ENCODE data around the gene MET.

Gene MET

DNA sequence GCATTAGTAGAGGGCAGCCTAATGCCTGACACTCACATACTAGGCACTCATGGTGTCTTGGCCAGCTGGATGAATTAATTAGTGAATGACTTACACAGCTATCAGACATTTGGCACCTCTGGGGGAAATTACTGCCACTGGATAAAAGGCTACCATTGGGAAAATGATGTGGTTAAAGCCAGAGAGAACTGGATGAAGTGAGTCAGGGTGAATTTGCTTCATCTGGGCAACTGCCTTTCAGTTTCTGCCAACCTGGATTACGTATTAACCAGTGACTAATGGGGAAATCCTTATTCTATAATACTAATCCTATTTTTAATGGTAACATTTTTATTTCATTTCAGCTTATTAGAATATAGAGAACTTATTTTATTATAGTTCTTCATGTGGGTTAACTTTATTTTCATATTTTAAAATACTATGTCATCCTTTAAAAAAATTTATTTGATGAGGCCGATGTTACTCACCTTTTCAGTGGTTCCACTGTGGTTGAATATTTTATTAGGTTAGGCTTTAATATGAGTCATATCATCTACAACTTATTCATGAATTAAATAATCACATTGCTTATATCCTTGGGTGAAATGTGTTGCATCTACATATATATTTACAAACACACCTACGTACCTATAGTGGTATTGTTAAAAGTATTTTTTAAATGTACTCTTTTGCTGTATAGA is 104.8 kb downstream of the MET start:
- no peak overlapping the region for H3K4me3 Mint-ChIP-seq
- H3K9me3 Mint-ChIP-seq, result no peaks in the 10 kb centered on the region
- H3K4me1 Mint-ChIP-seq (ENCODE audit: low read depth), result peaks cover 6% of the 10 kb centered on the region
- intact Hi-C loops (cut with micrococcal nuclease), result no loop called here
- H3K27ac Mint-ChIP-seq, result no peak overlapping the region
- no peaks in the 10 kb centered on the region for H3K27me3 Mint-ChIP-seq
- H3K36me3 Mint-ChIP-seq (ENCODE audit: low read depth), result no peaks in the 10 kb centered on the region

DNA sequence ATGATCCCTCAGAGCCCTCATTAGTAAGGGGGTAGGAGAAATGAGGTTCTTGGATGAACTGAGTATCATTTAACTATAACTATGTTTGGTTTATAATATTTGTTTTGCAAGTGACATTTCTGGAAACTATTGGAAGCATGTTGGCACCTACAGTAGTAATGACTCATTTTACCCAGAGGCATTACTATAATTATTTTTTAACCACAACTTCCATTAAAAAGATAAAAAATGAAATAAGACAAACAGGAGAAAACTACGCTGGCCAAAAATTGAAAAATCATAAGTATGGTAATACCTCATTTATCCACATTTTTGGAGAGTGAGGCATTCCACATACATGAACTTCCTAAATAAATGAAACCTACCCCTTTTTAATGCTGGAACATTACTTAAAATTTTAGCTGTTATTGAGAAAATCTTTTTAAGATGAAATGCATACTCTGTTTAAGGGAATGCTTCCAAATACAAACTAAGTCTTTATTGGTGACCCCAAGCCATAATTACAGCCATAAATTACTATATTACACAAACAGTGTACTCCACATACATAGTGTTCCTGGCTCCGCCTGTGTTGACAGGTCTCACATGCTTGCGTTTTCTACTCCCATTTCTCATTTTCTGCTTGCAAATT is 105.8 kb downstream of the MET start:
- H3K4me1 Mint-ChIP-seq (ENCODE audit: low read depth), result peaks cover 6% of the 10 kb centered on the region
- intact Hi-C loops (cut with micrococcal nuclease), result no loop called here
- no peak overlapping the region for H3K4me3 Mint-ChIP-seq
- H3K9me3 Mint-ChIP-seq, result no peaks in the 10 kb centered on the region
- H3K27me3 Mint-ChIP-seq, result no peaks in the 10 kb centered on the region
- no peaks in the 10 kb centered on the region for H3K36me3 Mint-ChIP-seq (ENCODE audit: low read depth)
- H3K27ac Mint-ChIP-seq, result no peak overlapping the region

DNA sequence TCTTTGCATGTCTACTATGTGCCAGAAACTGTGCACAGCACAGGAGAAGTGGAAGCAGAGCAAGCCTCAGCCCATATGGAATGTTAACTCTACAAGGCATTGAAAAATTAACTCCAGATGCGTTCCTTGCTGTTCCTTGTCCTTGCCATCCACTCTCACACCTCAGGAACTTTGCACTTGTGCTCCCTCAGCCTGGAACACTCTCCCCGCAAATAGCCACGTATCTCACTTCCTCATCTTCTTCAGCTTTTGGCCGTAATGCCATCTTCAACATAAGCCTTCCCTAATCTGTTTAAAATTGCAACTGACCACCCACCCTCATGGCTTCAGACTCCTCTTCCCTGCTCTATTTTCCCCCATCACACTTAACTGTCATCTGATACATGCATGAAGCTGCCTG is 107.2 kb downstream of the MET start:
- peaks cover 6% of the 10 kb centered on the region for H3K4me1 Mint-ChIP-seq (ENCODE audit: low read depth)
- intact Hi-C loops (cut with micrococcal nuclease), result no loop called here
- no peaks in the 10 kb centered on the region for H3K27me3 Mint-ChIP-seq
- no peak overlapping the region for H3K27ac Mint-ChIP-seq
- no peaks in the 10 kb centered on the region for H3K36me3 Mint-ChIP-seq (ENCODE audit: low read depth)
- no peaks in the 10 kb centered on the region for H3K9me3 Mint-ChIP-seq
- H3K4me3 Mint-ChIP-seq, result no peak overlapping the region

DNA sequence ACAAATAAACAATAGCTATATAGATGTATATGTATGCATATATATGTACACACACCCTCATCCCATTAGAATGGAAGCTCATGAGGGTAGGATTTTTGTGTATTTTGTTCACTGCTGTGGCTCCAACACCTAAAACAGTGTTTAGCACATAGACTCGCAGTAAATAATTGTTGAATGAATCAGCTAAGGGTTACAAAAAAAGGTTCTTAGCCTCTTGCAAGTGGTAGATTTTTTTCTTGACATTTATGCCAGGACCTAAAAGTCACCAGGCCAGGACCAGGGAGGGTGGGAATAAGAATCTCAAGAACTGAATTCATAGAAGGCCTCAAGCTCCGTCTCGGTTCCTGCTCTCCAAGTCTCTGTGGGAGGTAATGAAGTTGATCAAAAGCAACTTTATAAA is 107.9 kb downstream of the MET start:
- peaks cover 6% of the 10 kb centered on the region for H3K4me1 Mint-ChIP-seq (ENCODE audit: low read depth)
- intact Hi-C loops (cut with micrococcal nuclease), result no loop called here
- no peaks in the 10 kb centered on the region for H3K27me3 Mint-ChIP-seq
- H3K36me3 Mint-ChIP-seq (ENCODE audit: low read depth), result no peaks in the 10 kb centered on the region
- H3K4me3 Mint-ChIP-seq, result no peak overlapping the region
- no peaks in the 10 kb centered on the region for H3K9me3 Mint-ChIP-seq
- no peak overlapping the region for H3K27ac Mint-ChIP-seq

DNA sequence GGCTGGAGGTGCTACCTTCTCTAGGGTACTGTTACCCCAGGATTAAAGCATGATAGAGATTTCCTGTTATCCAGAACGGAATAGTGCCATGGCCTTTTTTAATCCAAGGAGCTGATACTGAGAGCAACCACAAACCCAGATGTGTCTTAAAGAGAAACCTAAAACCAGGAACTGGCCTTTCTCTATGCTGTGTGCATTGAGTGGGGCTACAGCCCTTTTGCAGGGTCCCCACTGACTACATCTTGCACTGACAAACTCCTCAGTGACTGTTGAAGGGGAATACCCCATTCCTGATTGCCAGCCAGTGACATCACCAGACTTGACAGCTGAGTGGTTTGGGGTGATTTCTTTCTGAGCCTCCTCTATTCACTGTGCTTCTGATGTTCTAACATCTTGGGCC is 108.5 kb downstream of the MET start:
- Mint-ChIP-seq H3K4me1 (ENCODE audit: low read depth) (peaks cover 6% of the 10 kb centered on the region), H3K36me3 (ENCODE audit: low read depth) (no peaks in the 10 kb centered on the region), H3K4me3 (no peak overlapping the region), H3K27ac (no peak overlapping the region), H3K9me3 (no peaks in the 10 kb centered on the region), H3K27me3 (no peaks in the 10 kb centered on the region)
- intact Hi-C loops (cut with micrococcal nuclease), result no loop called here

DNA sequence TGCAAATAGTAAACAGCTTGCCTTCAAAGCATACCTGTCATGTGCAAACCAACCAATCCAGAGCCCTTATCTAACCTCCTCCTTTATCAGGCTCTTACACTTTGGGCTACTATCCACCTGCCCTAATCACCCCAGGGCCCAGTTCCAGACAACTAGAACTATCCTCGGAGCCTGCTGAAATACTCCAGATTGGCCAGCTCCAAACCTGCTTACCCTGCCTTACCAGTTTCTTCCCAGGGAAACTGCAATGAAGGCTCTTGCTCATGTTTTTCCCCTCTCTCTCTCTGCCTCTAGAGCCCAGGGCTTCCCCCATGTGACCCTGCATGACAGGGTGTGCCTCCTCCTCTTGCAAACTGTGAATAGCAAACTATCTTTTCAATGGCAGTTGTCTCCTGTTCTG is 109.0 kb downstream of the MET start:
- Mint-ChIP-seq H3K27me3 (no peaks in the 10 kb centered on the region), H3K27ac (no peak overlapping the region), H3K9me3 (no peaks in the 10 kb centered on the region), H3K4me3 (no peak overlapping the region), H3K4me1 (ENCODE audit: low read depth) (peaks cover 6% of the 10 kb centered on the region), H3K36me3 (ENCODE audit: low read depth) (no peaks in the 10 kb centered on the region)
- intact Hi-C loops (cut with micrococcal nuclease), result no loop called here

DNA sequence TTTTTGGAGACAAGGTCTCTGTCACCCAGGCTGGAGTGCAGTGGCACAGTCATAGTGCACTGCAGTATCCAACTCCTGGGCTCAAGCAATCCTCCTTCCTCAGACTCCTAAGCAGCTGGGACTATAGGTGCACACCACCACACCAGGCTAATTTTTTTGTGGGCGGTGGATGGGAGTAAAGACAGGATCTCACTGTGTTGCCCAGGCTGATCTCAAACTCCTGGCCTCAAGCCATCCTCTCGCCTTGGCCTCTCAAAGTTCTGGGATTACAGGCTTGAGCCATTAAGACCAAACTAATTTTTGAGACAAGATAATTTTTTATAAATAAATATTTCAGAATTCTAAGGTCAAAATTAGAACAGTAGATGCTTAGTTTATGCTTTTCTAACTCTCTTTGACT is 109.6 kb downstream of the MET start:
- intact Hi-C loops (cut with micrococcal nuclease), result no loop called here
- no peak overlapping the region for H3K4me3 Mint-ChIP-seq
- H3K27me3 Mint-ChIP-seq, result no peaks in the 10 kb centered on the region
- H3K27ac Mint-ChIP-seq, result no peak overlapping the region
- no peaks in the 10 kb centered on the region for H3K9me3 Mint-ChIP-seq
- H3K4me1 Mint-ChIP-seq (ENCODE audit: low read depth), result peaks cover 6% of the 10 kb centered on the region
- H3K36me3 Mint-ChIP-seq (ENCODE audit: low read depth), result no peaks in the 10 kb centered on the region

DNA sequence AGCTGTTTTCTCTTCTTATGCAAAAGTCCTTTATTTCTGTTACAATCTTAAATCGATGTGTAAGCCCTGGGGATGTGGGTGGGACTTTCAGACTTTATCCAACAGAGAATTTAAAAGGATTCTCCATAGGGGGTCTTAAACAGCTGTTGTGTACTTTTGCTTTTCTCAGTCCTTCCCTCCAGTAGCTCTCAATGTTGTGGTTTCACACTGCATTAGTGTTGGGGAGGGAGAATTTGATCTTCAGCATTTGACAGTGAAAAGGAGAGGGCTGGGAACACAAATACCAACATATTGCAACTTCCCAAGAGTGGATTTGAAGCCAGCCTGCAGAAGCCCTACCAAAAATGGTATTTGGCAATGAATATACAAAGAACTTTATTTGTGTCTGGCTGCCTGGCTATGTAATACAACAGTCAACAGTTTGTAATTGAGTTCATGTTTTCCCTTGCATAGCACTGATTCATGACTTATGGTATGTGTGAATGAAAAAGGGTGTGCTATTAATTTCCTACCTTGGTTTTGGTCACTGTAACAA is 110.2 kb downstream of the MET start:
- H3K27ac Mint-ChIP-seq, result no peak overlapping the region
- H3K4me3 Mint-ChIP-seq, result no peak overlapping the region
- H3K9me3 Mint-ChIP-seq, result no peaks in the 10 kb centered on the region
- H3K27me3 Mint-ChIP-seq, result no peaks in the 10 kb centered on the region
- intact Hi-C loops (cut with micrococcal nuclease), result no loop called here
- no peaks in the 10 kb centered on the region for H3K36me3 Mint-ChIP-seq (ENCODE audit: low read depth)
- peaks cover 6% of the 10 kb centered on the region for H3K4me1 Mint-ChIP-seq (ENCODE audit: low read depth)

DNA sequence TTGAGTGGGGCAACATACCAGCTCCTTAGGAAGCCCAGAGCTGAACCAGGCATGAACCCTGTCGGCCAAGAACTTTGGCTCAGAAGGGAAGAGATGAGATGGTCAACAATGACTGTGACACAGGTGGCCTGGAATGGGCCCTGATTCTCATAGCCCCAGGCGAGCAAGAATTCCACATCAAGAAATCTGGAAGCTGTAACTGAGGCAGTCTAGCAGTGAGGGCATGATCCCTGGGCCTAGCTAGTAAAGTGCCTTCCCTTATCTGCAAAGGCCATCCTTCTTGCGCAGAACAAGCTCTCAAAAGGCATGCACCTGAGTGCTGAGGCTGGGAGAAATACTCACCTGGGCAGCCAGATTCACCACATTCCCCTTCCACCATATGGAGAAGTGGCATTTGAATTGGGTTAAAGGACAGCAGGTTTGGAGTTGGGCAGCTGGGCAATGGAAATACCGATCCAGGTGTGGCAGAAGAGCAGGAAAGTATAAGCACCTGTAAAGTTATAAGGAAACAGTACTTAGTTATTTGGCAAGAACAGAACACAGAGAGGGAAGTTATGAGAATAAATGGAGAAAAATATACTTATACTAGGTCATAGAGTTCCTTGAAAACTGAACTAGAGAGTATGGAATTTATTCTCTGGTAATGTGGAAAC is 111.8 kb downstream of the MET start:
- intact Hi-C loops (cut with micrococcal nuclease), result no loop called here
- Mint-ChIP-seq H3K9me3 (no peaks in the 10 kb centered on the region), H3K4me1 (ENCODE audit: low read depth) (peaks cover 6% of the 10 kb centered on the region), H3K4me3 (no peak overlapping the region), H3K27me3 (no peaks in the 10 kb centered on the region), H3K36me3 (ENCODE audit: low read depth) (no peaks in the 10 kb centered on the region), H3K27ac (no peak overlapping the region)

DNA sequence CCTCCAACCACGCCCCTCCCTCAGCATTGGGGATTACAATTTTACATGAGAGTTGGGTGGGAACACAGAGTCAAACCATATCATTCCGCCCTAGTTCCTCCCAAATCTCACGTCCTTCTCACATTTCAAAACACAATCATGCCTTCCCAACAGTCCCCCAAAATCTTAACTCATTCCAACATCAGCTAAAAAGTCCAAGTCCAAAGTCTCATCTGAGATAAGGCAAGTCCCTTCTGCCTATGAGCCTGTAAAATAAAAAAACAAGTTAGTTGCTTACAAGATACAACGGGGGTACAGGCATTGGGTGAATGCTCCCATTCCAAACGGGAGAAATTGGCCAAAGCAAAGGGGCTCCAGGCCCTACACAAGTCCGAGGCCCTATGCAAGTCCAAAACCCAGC is 112.7 kb downstream of the MET start:
- no peaks in the 10 kb centered on the region for H3K27me3 Mint-ChIP-seq
- H3K9me3 Mint-ChIP-seq, result no peaks in the 10 kb centered on the region
- no peak overlapping the region for H3K4me3 Mint-ChIP-seq
- H3K4me1 Mint-ChIP-seq (ENCODE audit: low read depth), result no peaks in the 10 kb centered on the region
- intact Hi-C loops (cut with micrococcal nuclease), result no loop called here
- no peaks in the 10 kb centered on the region for H3K36me3 Mint-ChIP-seq (ENCODE audit: low read depth)
- no peak overlapping the region for H3K27ac Mint-ChIP-seq

DNA sequence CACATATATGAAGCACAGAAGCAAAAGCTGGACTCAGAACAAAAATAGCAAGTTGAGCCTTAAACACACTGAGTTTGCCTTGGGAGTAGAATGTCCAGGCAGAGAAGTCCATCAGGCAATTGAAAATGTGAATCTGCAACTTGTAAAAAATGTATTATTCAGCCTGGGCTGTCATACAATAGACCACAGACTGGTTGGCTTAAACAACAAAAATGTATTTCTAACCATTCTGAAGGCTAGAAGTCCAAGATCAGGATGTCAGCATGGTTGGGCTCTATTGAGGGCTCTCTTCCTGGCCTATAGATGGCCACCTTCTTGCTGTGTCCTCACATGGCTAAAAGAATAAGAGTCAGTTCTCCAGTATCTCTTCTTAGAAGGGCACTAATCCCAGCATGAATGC is 113.8 kb downstream of the MET start:
- Mint-ChIP-seq H3K36me3 (ENCODE audit: low read depth) (no peaks in the 10 kb centered on the region), H3K27ac (no peak overlapping the region), H3K4me1 (ENCODE audit: low read depth) (no peaks in the 10 kb centered on the region), H3K4me3 (no peak overlapping the region), H3K9me3 (no peaks in the 10 kb centered on the region), H3K27me3 (no peaks in the 10 kb centered on the region)
- intact Hi-C loops (cut with micrococcal nuclease), result no loop called here

DNA sequence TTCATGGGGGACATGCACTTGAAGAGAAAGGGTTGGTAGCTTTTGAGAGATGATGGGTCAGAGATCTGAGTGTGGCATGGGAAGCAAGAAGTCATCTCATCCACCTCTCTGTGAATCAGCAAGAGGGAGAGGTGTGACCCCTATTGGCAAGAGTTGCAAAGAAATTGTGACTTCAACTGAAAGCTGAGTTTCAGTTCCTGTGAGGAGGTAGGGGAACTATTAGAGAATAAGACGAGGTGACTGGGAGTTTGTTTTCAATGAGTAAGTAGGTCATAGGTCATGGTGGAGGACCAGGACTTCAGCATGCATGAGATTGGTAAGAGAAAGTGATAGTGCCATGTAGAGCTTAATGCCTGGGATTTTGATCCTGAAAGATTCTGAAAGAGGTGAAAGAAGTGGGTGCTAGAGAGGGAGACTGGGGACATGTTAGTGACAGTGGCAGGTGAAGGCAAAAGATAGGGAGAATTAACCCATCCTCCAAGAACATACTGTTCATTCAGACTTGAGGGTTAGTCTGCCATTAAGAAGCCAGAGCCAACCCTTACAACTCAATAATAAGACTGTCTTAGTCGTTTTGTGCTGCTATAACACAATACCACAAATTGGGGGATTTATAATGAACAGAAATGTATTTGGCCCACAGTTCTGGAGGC is 114.9 kb downstream of the MET start:
- no peaks in the 10 kb centered on the region for H3K36me3 Mint-ChIP-seq (ENCODE audit: low read depth)
- no peaks in the 10 kb centered on the region for H3K27me3 Mint-ChIP-seq
- no peak overlapping the region for H3K27ac Mint-ChIP-seq
- no peaks in the 10 kb centered on the region for H3K9me3 Mint-ChIP-seq
- intact Hi-C loops (cut with micrococcal nuclease), result no loop called here
- no peak overlapping the region for H3K4me3 Mint-ChIP-seq
- H3K4me1 Mint-ChIP-seq (ENCODE audit: low read depth), result no peaks in the 10 kb centered on the region

DNA sequence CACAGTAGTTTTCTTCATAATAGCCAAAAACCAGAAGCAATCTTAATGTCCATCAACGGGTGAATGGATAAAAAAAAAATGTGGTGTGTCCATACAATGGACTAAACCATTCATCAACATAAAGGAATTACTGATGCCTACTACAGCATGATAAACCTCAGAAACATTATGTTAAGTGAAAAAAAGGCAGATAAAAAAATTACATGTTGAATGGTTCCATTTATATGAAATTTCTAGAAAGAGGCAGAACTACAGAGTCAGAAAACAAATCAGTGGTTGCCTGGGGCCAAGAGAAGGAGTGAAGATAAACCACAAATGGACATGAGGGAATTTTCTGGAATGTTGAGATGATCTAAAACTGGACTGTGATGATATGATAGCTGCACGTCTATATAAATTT is 115.9 kb downstream of the MET start:
- H3K36me3 Mint-ChIP-seq (ENCODE audit: low read depth), result no peaks in the 10 kb centered on the region
- intact Hi-C loops (cut with micrococcal nuclease), result no loop called here
- H3K27me3 Mint-ChIP-seq, result no peaks in the 10 kb centered on the region
- H3K4me1 Mint-ChIP-seq (ENCODE audit: low read depth), result no peaks in the 10 kb centered on the region
- H3K4me3 Mint-ChIP-seq, result no peak overlapping the region
- H3K9me3 Mint-ChIP-seq, result no peaks in the 10 kb centered on the region
- no peak overlapping the region for H3K27ac Mint-ChIP-seq

DNA sequence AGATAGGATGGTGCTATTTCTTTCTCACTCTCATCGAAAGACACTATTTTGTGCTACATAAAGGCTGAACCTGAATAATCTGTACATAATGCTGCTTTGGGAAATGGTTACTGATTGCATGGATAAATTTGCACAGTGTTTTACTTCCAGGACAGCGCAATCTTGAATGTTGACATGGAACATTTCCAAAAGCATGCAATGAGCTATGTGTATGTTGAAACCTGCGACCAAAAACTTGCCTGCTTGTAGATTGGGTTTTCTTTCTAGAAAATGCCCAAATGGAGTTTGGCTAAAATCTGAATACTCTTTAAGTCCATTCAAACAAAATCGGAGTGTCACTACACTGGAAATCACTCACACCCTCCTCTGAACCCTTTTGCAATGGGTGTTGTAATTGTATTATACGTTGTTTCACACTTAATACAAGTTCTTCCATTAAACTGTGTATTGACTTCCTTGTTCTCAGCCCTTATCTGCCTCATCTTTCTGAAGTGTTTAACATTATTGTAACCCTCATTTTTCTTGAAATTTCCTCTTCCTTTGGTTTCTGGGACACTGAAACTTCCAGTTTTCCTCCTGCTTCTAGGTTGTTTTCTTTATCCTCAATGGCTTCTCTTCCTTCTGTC is 116.7 kb downstream of the MET start:
- H3K27me3 Mint-ChIP-seq, result no peaks in the 10 kb centered on the region
- intact Hi-C loops (cut with micrococcal nuclease), result no loop called here
- H3K4me1 Mint-ChIP-seq (ENCODE audit: low read depth), result no peaks in the 10 kb centered on the region
- H3K36me3 Mint-ChIP-seq (ENCODE audit: low read depth), result no peaks in the 10 kb centered on the region
- no peak overlapping the region for H3K27ac Mint-ChIP-seq
- no peaks in the 10 kb centered on the region for H3K9me3 Mint-ChIP-seq
- no peak overlapping the region for H3K4me3 Mint-ChIP-seq

All from dendritic cell treated with granulocyte-macrophage colony-stimulating factor and Interleukin-4, amounts not matched to agents 40 ng/mL and 50 ng/mL, for 4 days (primary cell).